Fibroblast of villous mesenchyme (primary cell): ENCODE measurements around the gene CEBPE. TPM values are rescaled to one million over a fixed set of nuclear protein-coding genes. Genes with fewer than 3 reads are reported as not detected.

Experiments
- DNase-seq: peaks from one replicate; pipeline ENCODE4 v3.0.0-alpha.2; 2010; ENCODE audit warnings: low read depth
- H3K4me3 ChIP-seq: 2 replicates; pipeline ENCODE4 v1.5.1; 2011; ENCODE audit warnings: low read depth, mild to moderate bottlenecking, low read length
- CTCF ChIP-seq: IDR thresholded peaks from 2 replicates; pipeline ENCODE4 v1.5.1; 2012; ENCODE audit warnings: low read depth, mild to moderate bottlenecking, low read length; ENCODE audit not compliant: insufficient read depth
- total RNA-seq: library from RNA; depleted of rRNA; stranded (reverse); fragments of >200 nt; gene quantifications from 2 replicates; pipeline ENCODE4 v1.2.3, GENCODE V29; 2012

The CEBPE gene
- total RNA-seq, 1 donor = not detected

- TF ChIP-seq CTCF = no peak
- H3K4me3 ChIP-seq = no peak overlapping the region
- no peak for DNase-seq
Measured at GRCh38 chr14:23146351-23146910, 27.4 kb upstream of the CEBPE start.

- no peak for TF ChIP-seq CTCF
- no peak overlapping the region for H3K4me3 ChIP-seq
- DNase-seq = peak; percentile 56
Measured at GRCh38 chr14:23145794-23146350, 26.8 kb upstream of the CEBPE start.

- TF ChIP-seq CTCF = no peak
- no peak for DNase-seq
Measured at GRCh38 chr14:23143911-23144310, 24.9 kb upstream of the CEBPE start.

GRCh38 chr14:23142826-23143225 is 23.8 kb upstream of the CEBPE start:
- no peak for TF ChIP-seq CTCF
- no peak overlapping the region for H3K4me3 ChIP-seq
- DNase-seq = no peak

More at GRCh38 chr14:23143911-23144310, 24.9 kb upstream of the CEBPE start:
- H3K4me3 ChIP-seq = no peak overlapping the region

- peak; percentile 46 for DNase-seq
- TF ChIP-seq CTCF = no peak
- H3K4me3 ChIP-seq = no peak overlapping the region
Measured at GRCh38 chr14:23141706-23142444, 22.8 kb upstream of the CEBPE start.

- no peak overlapping the region for H3K4me3 ChIP-seq
- no peak for TF ChIP-seq CTCF
- no peak for DNase-seq
Measured at GRCh38 chr14:23140371-23140770, 21.3 kb upstream of the CEBPE start.
